Activated CD8-positive, alpha-beta memory T cell treated with anti-CD3 and anti-CD28 coated beads, Interleukin-2, amount 50 U/mL, for 24 hours (primary cell): ENCODE measurements around the gene EFL1.

Experiments used
- DNase-seq: peaks from one replicate; pipeline ENCODE4 v3.0.0-alpha.2; 2020; ENCODE audit errors: extremely low read depth

EFL1 gene

GRCh38 chr15:82159922-82160321 lies 102.6 kb downstream of the EFL1 start:
- no peak for DNase-seq

GRCh38 chr15:82158811-82159210 lies 103.7 kb downstream of the EFL1 start:
- DNase-seq: no peak

- DNase-seq: no peak
Measured at GRCh38 chr15:82150645-82151044, 111.9 kb downstream of the EFL1 start.

GRCh38 chr15:82146990-82147461 lies 115.5 kb downstream of the EFL1 start:
- DNase-seq: no peak

GRCh38 chr15:82146576-82146975 lies 116.0 kb downstream of the EFL1 start:
- DNase-seq: no peak

GRCh38 chr15:82143390-82144385 lies 118.8 kb downstream of the EFL1 start:
- no peak for DNase-seq

- DNase-seq: no peak
Measured at GRCh38 chr15:82140886-82141285, 121.6 kb downstream of the EFL1 start.

GRCh38 chr15:82139823-82140268 lies 122.7 kb downstream of the EFL1 start:
- DNase-seq: no peak

- no peak for DNase-seq
Measured at GRCh38 chr15:82138306-82138705, 124.2 kb downstream of the EFL1 start.

GRCh38 chr15:82137261-82137660 lies 125.3 kb downstream of the EFL1 start:
- DNase-seq: no peak

GRCh38 chr15:82136120-82136519 lies 126.4 kb downstream of the EFL1 start:
- DNase-seq: no peak

- no peak for DNase-seq
Measured at GRCh38 chr15:82135638-82136037, 126.9 kb downstream of the EFL1 start.

- no peak for DNase-seq
Measured at GRCh38 chr15:82134461-82134860, 128.1 kb downstream of the EFL1 start.

GRCh38 chr15:82133251-82133650 lies 129.3 kb downstream of the EFL1 start:
- no peak for DNase-seq

GRCh38 chr15:82132742-82133141 lies 129.8 kb downstream of the EFL1 start:
- DNase-seq: no peak

- no peak for DNase-seq
Measured at GRCh38 chr15:82132096-82132495, 130.4 kb downstream of the EFL1 start.

- DNase-seq: no peak
Measured at GRCh38 chr15:82130248-82130647, 132.3 kb downstream of the EFL1 start.

GRCh38 chr15:82129761-82130160 lies 132.8 kb downstream of the EFL1 start:
- no peak for DNase-seq

GRCh38 chr15:82129149-82129692 lies 133.3 kb downstream of the EFL1 start:
- DNase-seq: no peak

GRCh38 chr15:82128401-82129148 lies 134.0 kb downstream of the EFL1 start:
- no peak for DNase-seq

GRCh38 chr15:82127581-82127980 lies 135.0 kb downstream of the EFL1 start:
- no peak for DNase-seq

GRCh38 chr15:82126346-82126745 lies 136.2 kb downstream of the EFL1 start:
- no peak for DNase-seq
